Sigmoid colon (tissue), 7 donors: ENCODE data around the gene DPY19L1. TPM values are rescaled to one million over a fixed set of nuclear protein-coding genes. Genes with fewer than 3 reads are reported as not detected.

Experiments used
- DNase-seq: peaks from one replicate; pipeline ENCODE4 v3.0.0-alpha.2; 2019
- H3K27ac ChIP-seq, 4 donors: fragments of 200-600 bp; sonication (generic); one replicate each; pipeline ENCODE4 v1.5.1; 2016 to 2019; ENCODE audit warnings: mild to moderate bottlenecking in 1 of 4
- H3K27me3 ChIP-seq, 3 donors: fragments of 200-600 bp; sonication (generic); one replicate each; pipeline ENCODE4 v1.5.1; 2019; ENCODE audit warnings: mild to moderate bottlenecking in 1 of 3
- H3K36me3 ChIP-seq, 4 donors: fragments of 200-600 bp; sonication (generic); one replicate each; pipeline ENCODE4 v1.5.1; 2016 to 2019
- H3K4me1 ChIP-seq, 4 donors: fragments of 200-600 bp; sonication (generic); one replicate each; pipeline ENCODE4 v1.5.1; 2017 to 2019
- H3K4me3 ChIP-seq, 4 donors: fragments of 200-600 bp; sonication (generic); one replicate each; pipeline ENCODE4 v1.5.1; 2017 to 2019; ENCODE audit warnings: mild to moderate bottlenecking in 2 of 4, moderate library complexity in 1 of 4
- H3K9me3 ChIP-seq, 4 donors: fragments of 200-600 bp in 3 of 4; sonication (generic) in 3 of 4; one replicate each; pipeline versions ENCODE4 v1.5.1 to v1.6.1; 2013 to 2019
- CTCF ChIP-seq, 4 experiments: fragments of 450-650 bp in 3 of 4; fragments of 200-600 bp in 1 of 4; IDR thresholded peaks; one replicate each; pipeline ENCODE4 v1.5.1; 2016 to 2019; ENCODE audit warnings: antibody characterized with exemption in 4 of 4, mild to moderate bottlenecking in 3 of 4, moderate library complexity in 2 of 4
- EP300 ChIP-seq, 4 donors: sonication (generic); formaldehyde crosslinking; IDR thresholded peaks; one replicate each; pipeline ENCODE4 v1.6.1; 2017; ENCODE audit warnings: antibody characterized with exemption in 4 of 4
- POLR2A ChIP-seq, 2 donors: fragments of 450-650 bp; IDR thresholded peaks; one replicate each; pipeline ENCODE4 v1.6.1; 2016; ENCODE audit warnings: antibody characterized with exemption in 2 of 2, mild to moderate bottlenecking in 2 of 2, moderate library complexity in 2 of 2
- POLR2AphosphoS5 ChIP-seq, 4 donors: sonication (generic); formaldehyde crosslinking; IDR thresholded peaks; one replicate each; pipeline ENCODE4 v1.6.1; 2017; ENCODE audit warnings: antibody characterized with exemption in 4 of 4
- WGBS, 2 donors: extraction: QIAGEN DNeasy Blood & Tissue Kit; methylation state at CpG; one replicate each; pipeline ENCODE4 v1.1.7; 2013; 5-methylcytosine and 5-hydroxymethylcytosine counted together
- intact Hi-C: fragments of 100-400 bp; cut with DNase I; formaldehyde crosslinking; loops from one replicate; pipeline ENCODE4 v1.15.1; 2023
- polyA plus RNA-seq, 3 donors: library from polyadenylated mRNA; stranded (reverse); fragments of 200-250 nt; gene quantifications; one replicate each; pipeline ENCODE4 v1.2.3, GENCODE V29; 2013
- total RNA-seq, 4 donors: library from RNA; depleted of rRNA; stranded (reverse); fragments of >200 nt; gene quantifications; one replicate each; pipeline ENCODE4 v1.1.0, GENCODE V29; 2016
- donor health status: healthy with polysubstance abuse.
- donor health status: Bipolar disorder and iron deficiency.
- donor health status: healthy.

The DPY19L1 gene
- total and polyA plus RNA-seq, 7 donors: 1.8 to 17.1 (median 12.1) TPM

DNA sequence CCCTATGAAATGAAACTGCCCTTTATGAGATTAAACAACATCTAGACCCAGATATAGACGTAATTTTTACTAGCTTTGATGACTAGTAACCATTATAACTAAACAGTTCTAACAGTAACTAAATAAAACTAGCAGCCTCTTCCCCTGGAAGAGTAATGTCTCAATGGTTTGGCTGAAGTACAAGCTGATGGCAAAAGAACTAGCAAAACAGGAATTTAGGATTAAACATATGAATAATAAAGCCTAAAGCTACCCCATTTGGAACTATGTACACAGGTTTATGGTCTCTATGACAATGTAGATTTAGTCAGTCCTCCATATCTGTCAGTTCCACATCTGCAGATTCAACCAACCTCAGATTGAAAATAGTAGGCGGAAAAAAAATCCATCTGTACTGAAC is 6.4 kb downstream of the DPY19L1 start:
- Histone ChIP-seq H3K27ac (no peak overlapping the region), H3K36me3 (no peaks in the 10 kb centered on the region), H3K27me3 (no peaks in the 10 kb centered on the region), H3K4me3 (no peak overlapping the region), H3K4me1 (peaks cover 0 to 13% (median 8%) of the 10 kb centered on the region in 4 donors), H3K9me3 (no peaks in the 10 kb centered on the region)
- 64 to 84% methylated on average over 2 of the region's 2 CpGs for WGBS, 2 donors
- no peak for TF ChIP-seq POLR2A (IDR thresholded peaks at IDR 0.05)
- TF ChIP-seq POLR2AphosphoS5 (IDR thresholded peaks at IDR 0.05): no peak
- no peak for TF ChIP-seq EP300 (IDR thresholded peaks at IDR 0.05)
- TF ChIP-seq CTCF (IDR thresholded peaks at IDR 0.05): no peak
- intact Hi-C loops: no loop called here
- DNase-seq: no peak

DNA sequence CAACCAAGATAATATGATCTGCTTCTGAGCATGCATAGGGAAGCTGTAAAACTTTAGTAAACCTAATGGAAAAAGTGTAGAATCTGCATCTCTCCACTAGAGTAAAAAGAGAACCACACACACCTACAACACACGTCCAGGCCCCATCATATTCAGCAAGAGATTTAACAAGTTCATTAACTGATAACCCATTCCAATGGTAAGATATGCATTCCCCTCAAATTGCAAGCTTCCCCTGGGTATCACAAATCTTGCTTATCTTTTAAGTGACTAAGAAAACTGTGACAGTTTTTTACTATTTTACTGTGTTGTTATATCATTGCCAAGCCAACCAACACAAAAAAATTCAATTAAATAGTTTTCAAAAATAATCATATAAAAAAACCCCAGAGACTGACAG is 8.0 kb downstream of the DPY19L1 start:
- H3K9me3 ChIP-seq: no peaks in the 10 kb centered on the region
- 78 to 92% methylated on average over 1 of the region's 1 CpG for WGBS, 2 donors
- no peaks in the 10 kb centered on the region for H3K36me3 ChIP-seq
- no peak for DNase-seq
- TF ChIP-seq EP300 (IDR thresholded peaks at IDR 0.05): no peak
- no peak for TF ChIP-seq POLR2AphosphoS5 (IDR thresholded peaks at IDR 0.05)
- TF ChIP-seq CTCF (IDR thresholded peaks at IDR 0.05): no peak
- no peak for TF ChIP-seq POLR2A (IDR thresholded peaks at IDR 0.05)
- peaks cover 0 to 12% (median 4%) of the 10 kb centered on the region in 4 donors for H3K4me1 ChIP-seq
- intact Hi-C loops: no loop called here
- no peak overlapping the region for H3K27ac ChIP-seq
- no peaks in the 10 kb centered on the region for H3K27me3 ChIP-seq
- H3K4me3 ChIP-seq: no peak overlapping the region

GRCh38 chr7:35026150-35026549 is 11.1 kb downstream of the DPY19L1 start:
- intact Hi-C loops: no loop called here
- DNase-seq: no peak
- Histone ChIP-seq H3K4me3 (no peak overlapping the region), H3K4me1 (peaks cover 0 to 13% (median 6%) of the 10 kb centered on the region in 4 donors), H3K36me3 (no peaks in the 10 kb centered on the region), H3K27me3 (no peaks in the 10 kb centered on the region), H3K27ac (no peak overlapping the region), H3K9me3 (no peaks in the 10 kb centered on the region)
- TF ChIP-seq CTCF (IDR thresholded peaks at IDR 0.05): no peak
- TF ChIP-seq POLR2A (IDR thresholded peaks at IDR 0.05): no peak
- TF ChIP-seq POLR2AphosphoS5 (IDR thresholded peaks at IDR 0.05): no peak
- TF ChIP-seq EP300 (IDR thresholded peaks at IDR 0.05): no peak

- intact Hi-C loops: no loop called here
- Histone ChIP-seq H3K27me3 (no peaks in the 10 kb centered on the region), H3K36me3 (no peaks in the 10 kb centered on the region), H3K9me3 (no peaks in the 10 kb centered on the region), H3K4me1 (peaks cover 0 to 14% (median 6%) of the 10 kb centered on the region in 4 donors), H3K27ac (no peak overlapping the region), H3K4me3 (no peak overlapping the region)
- 70 to 82% methylated on average over 1 of the region's 1 CpG for WGBS, 2 donors
- TF ChIP-seq EP300 (IDR thresholded peaks at IDR 0.05) (no peak), POLR2A (IDR thresholded peaks at IDR 0.05) (no peak), POLR2AphosphoS5 (IDR thresholded peaks at IDR 0.05) (no peak), CTCF (IDR thresholded peaks at IDR 0.05) (no peak)
- no peak for DNase-seq
These were observed 11.9 kb downstream of the DPY19L1 start for GRCh38 chr7:35025369-35025870.

DNA sequence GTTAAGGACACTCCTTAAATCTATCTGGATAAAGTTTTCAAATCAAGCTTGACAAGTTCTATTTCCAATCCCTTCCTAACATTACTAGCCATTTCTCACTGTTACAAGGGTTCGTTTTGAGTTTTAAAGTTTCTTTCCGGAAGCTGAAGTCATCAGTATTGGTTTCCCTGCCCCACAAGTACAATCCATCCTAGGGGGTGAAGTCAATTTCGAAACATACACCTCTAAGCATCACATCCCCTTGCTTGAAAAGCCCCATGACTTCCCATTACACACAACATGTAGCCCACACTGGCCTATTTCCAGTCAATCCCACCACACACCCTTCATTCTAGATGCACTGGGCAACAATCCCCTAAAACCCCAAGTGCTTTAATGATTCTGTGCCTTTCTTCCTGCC is 13.0 kb downstream of the DPY19L1 start:
- Histone ChIP-seq H3K4me1 (peaks cover 0 to 14% (median 6%) of the 10 kb centered on the region in 4 donors), H3K4me3 (no peak overlapping the region), H3K36me3 (no peaks in the 10 kb centered on the region), H3K27me3 (no peaks in the 10 kb centered on the region), H3K27ac (no peak overlapping the region), H3K9me3 (no peaks in the 10 kb centered on the region)
- intact Hi-C loops: no loop called here
- WGBS, 2 donors: 88 to 91% methylated on average over 3 of the region's 3 CpGs
- TF ChIP-seq CTCF (IDR thresholded peaks at IDR 0.05) (no peak), POLR2AphosphoS5 (IDR thresholded peaks at IDR 0.05) (no peak), POLR2A (IDR thresholded peaks at IDR 0.05) (no peak), EP300 (IDR thresholded peaks at IDR 0.05) (no peak)
- no peak for DNase-seq
